GM12878 (cell line): Measurements from ENCODE around the gene IFNAR2. TPM values are rescaled to one million over a fixed set of nuclear protein-coding genes. Genes with fewer than 3 reads are reported as not detected.

Experiments
- ATAC-seq: fragments of 200-7000 bp; cut with Tn5 transposase; 3 replicates; pipeline ENCODE4 v1.9.1; 2020; ENCODE audit warnings: mild to moderate bottlenecking, moderate library complexity
- BruUV-seq: library from RNA; stranded (reverse); fragments of 400-500 nt; replicated peaks from 2 replicates; lab custom pipeline; 2021; lab: Mats Ljungman, UMichigan
- CTCF ChIA-PET: fragments of 300-600 bp; sonication (Branson Sonifier 250); formaldehyde crosslinking; extraction: SDS; loops from one replicate; lab custom pipeline; 2021; ENCODE audit warnings: inconsistent platforms; lab: Yijun Ruan, JAX
- POLR2A ChIA-PET: fragments of 350-600 bp; formaldehyde crosslinking; extraction: SDS; loops from one replicate; lab custom pipeline; 2021; ENCODE audit warnings: inconsistent platforms; lab: Charles Lee
- RAD21 ChIA-PET: fragments of 300-600 bp; sonication (Branson Sonifier 250); formaldehyde crosslinking; loops from one replicate; lab custom pipeline; 2023; ENCODE audit warnings: antibody characterized with exemption; ENCODE audit not compliant: unreplicated experiment; lab: Charles Lee
- SMC1A ChIA-PET: fragments of 300-600 bp; sonication (Branson Sonifier 250); formaldehyde crosslinking; loops from one replicate; lab custom pipeline; 2023; ENCODE audit not compliant: unreplicated experiment, uncharacterized antibody; lab: Charles Lee
- DNase-seq: peaks from one replicate; pipeline ENCODE4 v3.0.0-alpha.2; 2011; ENCODE audit warnings: low read depth, low spot score
- FAIRE-seq: peaks from 3 replicates; lab custom pipeline; 2011; peaks lifted over from hg19 to GRCh38; lab: Jason Lieb, UNC
- H2AFZ ChIP-seq: 2 replicates; pipeline ENCODE4 v1.6.0; 2011; ENCODE audit warnings: low read depth, low read length, control low read depth; ENCODE audit not compliant: control insufficient read depth
- H3K27ac ChIP-seq: 2 replicates; pipeline ENCODE4 v1.5.1; 2011; ENCODE audit warnings: control low read depth; ENCODE audit not compliant: control insufficient read depth, insufficient read depth
- H3K27me3 ChIP-seq, 2 experiments: replicated peaks in 1 of 2; 2 replicates each; pipeline versions ENCODE4 v1.6.0 to v1.6.1; 2011; ENCODE audit warnings: low read length in 1 of 2; ENCODE audit not compliant: control insufficient read depth in 2 of 2, insufficient read depth in 2 of 2
- H3K36me3 ChIP-seq, 2 experiments: 2 replicates each; pipeline ENCODE4 v1.5.1; 2011; ENCODE audit warnings: low read length in 1 of 2; ENCODE audit not compliant: control insufficient read depth in 2 of 2, insufficient read depth in 2 of 2
- H3K4me1 ChIP-seq: 2 replicates; pipeline ENCODE4 v1.6.1; 2011; ENCODE audit warnings: mild to moderate bottlenecking, low read length, moderate library complexity, mixed read lengths; ENCODE audit not compliant: control insufficient read depth, insufficient read depth
- H3K4me2 ChIP-seq: 2 replicates; pipeline ENCODE4 v1.6.0; 2011; ENCODE audit warnings: control low read depth; ENCODE audit not compliant: control insufficient read depth, insufficient read depth
- H3K4me3 ChIP-seq: fragments of 200-600 bp; sonication (generic); 2 replicates; pipeline ENCODE4 v1.5.1; 2016
- H3K79me2 ChIP-seq: 2 replicates; pipeline ENCODE4 v1.6.0; 2011; ENCODE audit warnings: low read length; ENCODE audit not compliant: control insufficient read depth, insufficient read depth
- H3K9ac ChIP-seq: 2 replicates; pipeline ENCODE4 v1.8.0; 2011; ENCODE audit warnings: low read length, control low read depth, mixed read lengths; ENCODE audit not compliant: control insufficient read depth, insufficient read depth
- H3K9me3 ChIP-seq: replicated peaks from 3 replicates; pipeline ENCODE4 v1.5.1; 2011; ENCODE audit warnings: mild to moderate bottlenecking, low read length; ENCODE audit not compliant: control insufficient read depth, insufficient read depth
- H4K20me1 ChIP-seq: 2 replicates; pipeline ENCODE4 v1.6.0; 2011; ENCODE audit not compliant: control insufficient read depth, insufficient read depth
- BHLHE40 ChIP-seq, 2 experiments: fragments of 450-650 bp in 1 of 2; IDR thresholded peaks; 2 replicates each; pipeline ENCODE4 v1.6.1; 2011 to 2017; ENCODE audit warnings: low read depth in 2 of 2, borderline replicate concordance in 1 of 2, improper control_type of control experiment in 1 of 2, low read length in 1 of 2, mild to moderate bottlenecking in 1 of 2
- CBFB ChIP-seq: IDR thresholded peaks from 2 replicates; pipeline ENCODE4 v1.6.1; 2016; ENCODE audit warnings: antibody characterized with exemption, low read depth
- CREM ChIP-seq: IDR thresholded peaks from 2 replicates; pipeline ENCODE4 v1.6.1; 2014; ENCODE audit warnings: antibody characterized with exemption, low read depth
- HSF1 ChIP-seq: fragments of 150-350 bp; IDR thresholded peaks from 2 replicates; pipeline ENCODE4 v1.6.1; 2014; ENCODE audit warnings: mild to moderate bottlenecking, low read depth, low read length
- IKZF2 ChIP-seq, 2 experiments: fragments of 450-650 bp; IDR thresholded peaks; 2 replicates each; pipeline ENCODE4 v1.6.1; 2017; ENCODE audit warnings: mild to moderate bottlenecking in 2 of 2, moderate library complexity in 2 of 2
- JUNB ChIP-seq: IDR thresholded peaks from 2 replicates; pipeline ENCODE4 v1.6.1; 2016; ENCODE audit warnings: antibody characterized with exemption, mild to moderate bottlenecking
- KDM1A ChIP-seq: fragments of 200-600 bp; sonication (generic); IDR thresholded peaks from 2 replicates; pipeline ENCODE4 v1.6.1; 2016; ENCODE audit warnings: borderline replicate concordance
- MYC ChIP-seq: IDR thresholded peaks from 2 replicates; pipeline ENCODE4 v1.6.1; 2011; ENCODE audit warnings: mild to moderate bottlenecking, low read length, moderate library complexity, inconsistent platforms; ENCODE audit not compliant: insufficient read depth, insufficient replicate concordance, insufficient read length, severe bottlenecking
- NR2C2 ChIP-seq: IDR thresholded peaks from 2 replicates; pipeline ENCODE4 v1.6.1; 2011; ENCODE audit warnings: borderline replicate concordance, low read depth; ENCODE audit not compliant: control insufficient read depth, insufficient read length
- NRF1 ChIP-seq: conservative IDR thresholded peaks from 2 replicates; pipeline ENCODE4 v1.6.1; 2011; ENCODE audit warnings: mild to moderate bottlenecking, low read depth, low read length, improper control_type of control experiment
- PBX3 ChIP-seq: IDR thresholded peaks from 2 replicates; pipeline ENCODE4 v1.6.1; 2011; ENCODE audit warnings: mild to moderate bottlenecking, low read depth, low read length, moderate library complexity; ENCODE audit not compliant: insufficient replicate concordance
- SKIL ChIP-seq: fragments of 450-650 bp; IDR thresholded peaks from 2 replicates; pipeline ENCODE4 v1.6.1; 2017; ENCODE audit warnings: mild to moderate bottlenecking, low read depth, inconsistent platforms; ENCODE audit not compliant: poor library complexity, severe bottlenecking
- USF1 ChIP-seq: IDR thresholded peaks from 2 replicates; pipeline ENCODE4 v1.6.1; 2011; ENCODE audit warnings: borderline replicate concordance, low read depth, mild to moderate bottlenecking, moderate library complexity, mixed read lengths, low read length; ENCODE audit not compliant: insufficient read depth; ENCODE audit errors: extremely low read length
- ZBTB33 ChIP-seq: fragments of 450-650 bp; IDR thresholded peaks from 2 replicates; pipeline ENCODE4 v1.6.1; 2017; ENCODE audit warnings: mild to moderate bottlenecking
- ZZZ3 ChIP-seq: IDR thresholded peaks from 2 replicates; pipeline ENCODE4 v1.6.1; 2011; ENCODE audit warnings: low read depth; ENCODE audit not compliant: control insufficient read depth, insufficient read length
- WGBS: methylation state at CpG from one replicate; pipeline ENCODE4 v1.1.6; 2016; ENCODE audit warnings: low lambda C conversion rate; ENCODE audit not compliant: insufficient replicate concordance, insufficient coverage; ENCODE audit errors: missing lambda C conversion rate; 5-methylcytosine and 5-hydroxymethylcytosine counted together
- in situ Hi-C: fragments of 300-500 bp; cut with MboI; formaldehyde crosslinking; loops from 9 replicates; pipeline ENCODE4 v1.14.3; 2018; ENCODE audit warnings: mixed read lengths
- intact Hi-C: fragments of 100-400 bp; cut with micrococcal nuclease; formaldehyde crosslinking; loops from one replicate; pipeline ENCODE4 v1.14.2; 2022; ENCODE audit not compliant: unreplicated experiment
- polyA plus RNA-seq, 11 experiments: library from polyadenylated mRNA; depleted of rRNA in 4 of 11; unstranded in 6 of 11; stranded (reverse) in 5 of 11; fragments of >200 nt; fragmentation: Nextera tagmentation in 4 of 11; fragmentation: Illumina TruSeq in 1 of 11; extraction: Ambion mirVana in 4 of 11; extraction: Trizol in 1 of 11; gene quantifications; 1 replicate in 1 of 11; 2 replicates in 10 of 11; pipeline versions ENCODE4 v1.2.1 to v1.2.3, GENCODE V29; 2011 to 2016; ENCODE audit warnings: inconsistent platforms in 2 of 11, missing spikeins in 2 of 11, low read depth in 1 of 11
- total RNA-seq, 4 experiments: library from RNA; depleted of rRNA in 3 of 4; stranded (reverse); fragments of >200 nt in 3 of 4; fragmentation: Illumina TruSeq in 1 of 4; extraction: Trizol in 1 of 4; gene quantifications; 2 replicates each; pipeline versions ENCODE4 v1.2.1 to v1.2.3, GENCODE V29; 2013 to 2021

The IFNAR2 gene
- total and polyA plus RNA-seq, 10 of the 15 experiments (the other 5 are each of a cell fraction or from before 2014, with no cell fraction given) = 8.5 to 99.7 (median 58.1) TPM

- Histone ChIP-seq H3K4me1 (peaks cover 27% of the 10 kb centered on the region), H3K27ac (no peak overlapping the region), H3K79me2 (no peaks in the 10 kb centered on the region), H2AFZ (no peak overlapping the region), H3K36me3 (no peaks in the 10 kb centered on the region), H3K9ac (no peak overlapping the region), H3K9me3 (no peaks in the 10 kb centered on the region), H3K4me2 (no peak overlapping the region), H3K4me3 (no peak overlapping the region), H4K20me1 (no peaks in the 10 kb centered on the region), H3K27me3 (no peaks in the 10 kb centered on the region)
- ChIA-PET CTCF (interaction anchor here (1.0 to 1.2 kb wide), 3 partner anchors 9 to 16 kb away, joined by 3 to 6 read pairs (median 3); no protein-coding TSS in a partner anchor), POLR2A (interaction anchor here (0.5 to 1.3 kb wide), 3 partner anchors 106 to 323 kb away, joined by 4 to 6 read pairs (median 4); partner anchors contain the start of gene IFNAR1), RAD21 (interaction anchor here (1.0 to 1.4 kb wide), 3 partner anchors 14 to 19 kb away, joined by 3 to 4 read pairs (median 4); no protein-coding TSS in a partner anchor), SMC1A (interaction anchor here (1.2 to 1.5 kb wide), 3 partner anchors 19 to 156 kb away, joined by 3 to 6 read pairs (median 4); no protein-coding TSS in a partner anchor)
- in situ Hi-C loops (no loop called here), intact Hi-C loops (no loop called here)
- BruUV-seq = no TSS peak
- WGBS = 97% methylated on average over 3 of the region's 3 CpGs
- DNase-seq (no peak), FAIRE-seq (no peak), ATAC-seq (no peak)
- TF ChIP-seq KDM1A (no peak), NR2C2 (no peak), ZZZ3 (no peak), CBFB (no peak), USF1 (no peak), BHLHE40 (IDR thresholded peaks at IDR 0.05; ENCODE audit: borderline replicate concordance in 1 of 2, low read depth in 2 of 2, low read length in 1 of 2) (no peak), ZBTB33 (no peak), NRF1 (no peak), MYC (no peak), IKZF2 (IDR thresholded peaks at IDR 0.05) (no peak), PBX3 (no peak), JUNB (no peak), HSF1 (no peak), SKIL (no peak), CREM (no peak)
These were observed 10.4 kb upstream of the IFNAR2 start for GRCh38 chr21:33219300-33219699.
